NCI-H1092 treated with DMSO at 0.1 percent for 48 hours (cell line): ENCODE data around the gene ADPRH.

Experiments used
- DNase-seq: peaks from one replicate; lab custom pipeline; 2025; lab: John Stamatoyannopoulos, UW

The ADPRH gene

DNA sequence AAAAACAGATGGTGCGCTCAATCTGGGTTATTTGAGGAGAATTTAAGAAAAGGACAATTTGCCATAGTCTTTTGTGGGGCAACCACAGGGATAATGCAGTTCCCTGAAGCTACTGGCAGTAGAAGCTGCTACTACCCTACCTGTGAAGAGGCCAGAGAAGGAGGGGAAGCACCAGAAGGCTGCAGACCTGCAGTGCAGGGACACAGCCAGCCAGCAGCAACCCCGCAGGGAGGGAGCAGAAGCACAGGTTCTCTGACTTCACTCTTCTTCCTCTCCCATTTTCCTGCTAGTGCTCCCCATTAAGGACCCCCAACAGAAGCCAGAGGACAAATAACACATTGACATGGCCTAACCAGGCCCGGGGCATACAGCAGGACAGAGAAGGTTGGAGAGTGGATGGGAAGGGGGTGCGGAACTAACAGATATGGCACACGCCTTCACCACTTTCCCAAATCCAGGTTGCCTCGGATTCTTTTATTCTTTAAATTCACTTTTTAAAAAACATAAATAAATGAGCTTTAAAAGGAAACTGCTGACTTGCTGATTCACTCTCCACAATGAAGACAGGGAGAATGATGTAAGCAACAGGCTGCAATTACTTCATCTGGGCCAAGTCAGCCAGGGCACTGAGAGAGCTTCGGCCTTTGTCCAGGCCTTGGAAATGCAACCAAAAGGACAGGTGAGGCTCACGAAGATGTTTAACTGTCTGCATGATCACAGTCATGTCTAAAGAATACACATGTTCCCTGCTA lies 51.0 kb downstream of the ADPRH start:
- DNase-seq = no peak

DNA sequence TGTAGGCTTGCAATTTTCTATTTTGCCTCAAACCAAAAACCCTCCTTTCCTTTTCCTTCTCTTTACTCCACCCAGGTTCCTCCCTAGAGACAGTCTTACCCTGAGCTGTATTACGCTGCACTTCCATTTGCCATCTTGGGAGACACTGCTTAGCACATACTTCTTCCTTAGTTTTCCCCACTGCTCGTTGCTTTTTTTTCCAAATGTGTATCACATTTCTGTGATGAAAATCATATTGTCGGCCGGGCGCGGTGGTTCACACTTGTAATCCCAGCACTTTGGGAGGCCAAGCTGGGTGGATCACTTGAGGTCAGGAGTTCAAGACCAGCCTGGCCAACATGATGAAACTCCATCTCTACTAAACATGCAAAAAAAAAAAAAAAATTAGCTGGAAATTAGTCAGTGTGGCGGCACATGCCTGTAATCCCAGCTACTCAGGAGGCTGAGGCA lies 51.6 kb downstream of the ADPRH start:
- no peak for DNase-seq

DNA sequence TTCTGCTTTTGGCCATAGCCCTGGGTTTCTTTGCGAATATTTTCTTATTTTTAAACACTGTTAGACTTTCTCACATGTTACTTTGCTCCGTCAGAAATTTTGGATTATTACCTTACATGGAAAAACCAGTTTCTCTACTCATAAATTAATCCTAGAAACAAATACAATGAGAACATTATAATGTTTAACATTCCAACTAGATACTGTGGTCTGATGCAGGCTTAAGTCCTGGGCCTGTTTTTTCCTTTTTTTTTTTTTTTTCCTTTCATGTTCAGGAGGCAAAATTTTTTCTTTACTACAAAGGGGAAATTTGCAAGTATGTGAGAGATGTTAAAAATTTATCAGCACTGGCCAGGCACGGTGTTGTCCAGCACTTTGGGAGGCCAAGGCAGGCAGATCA lies 52.2 kb downstream of the ADPRH start:
- DNase-seq = no peak

DNA sequence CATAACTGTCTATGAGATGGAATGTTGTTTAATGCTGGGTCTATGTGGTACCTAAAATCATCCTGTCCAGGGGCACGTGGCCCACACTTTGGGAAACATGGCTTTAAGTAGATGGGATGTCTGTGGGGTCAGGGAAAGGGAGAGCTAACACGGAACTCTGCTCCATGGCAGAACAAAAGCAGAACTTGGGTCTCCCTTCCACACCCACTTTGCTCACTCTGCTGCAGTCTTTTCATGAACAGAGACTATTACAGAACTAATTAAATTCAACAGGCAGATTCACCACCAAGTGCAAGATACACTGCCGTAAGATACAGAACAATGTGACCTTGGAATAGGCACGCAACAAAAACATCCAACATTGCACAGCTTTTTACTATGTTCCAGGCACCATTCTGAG lies 52.9 kb downstream of the ADPRH start:
- DNase-seq = no peak

DNA sequence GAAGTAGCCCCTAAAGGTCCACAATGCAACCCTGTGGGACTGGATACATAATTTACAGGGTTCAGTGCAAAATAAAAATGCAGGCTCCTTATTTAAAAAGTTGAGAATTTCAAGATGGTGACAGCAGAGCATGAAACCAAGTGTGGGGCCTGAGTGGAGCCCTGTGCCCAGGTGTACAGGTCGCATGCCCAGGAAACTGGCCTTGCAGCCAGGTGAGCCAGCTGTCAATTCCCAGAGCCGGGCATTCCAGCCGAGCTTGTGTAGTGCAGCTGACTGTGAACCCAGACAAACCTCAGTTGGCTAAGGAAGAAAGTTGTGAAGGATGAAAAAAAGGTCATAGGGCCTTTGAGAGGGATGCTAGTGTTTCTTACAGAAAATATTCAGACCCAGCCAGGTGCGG lies 53.5 kb downstream of the ADPRH start:
- no peak for DNase-seq

GRCh38 chr3:119635719-119636118 lies 56.4 kb downstream of the ADPRH start:
- no peak for DNase-seq

DNA sequence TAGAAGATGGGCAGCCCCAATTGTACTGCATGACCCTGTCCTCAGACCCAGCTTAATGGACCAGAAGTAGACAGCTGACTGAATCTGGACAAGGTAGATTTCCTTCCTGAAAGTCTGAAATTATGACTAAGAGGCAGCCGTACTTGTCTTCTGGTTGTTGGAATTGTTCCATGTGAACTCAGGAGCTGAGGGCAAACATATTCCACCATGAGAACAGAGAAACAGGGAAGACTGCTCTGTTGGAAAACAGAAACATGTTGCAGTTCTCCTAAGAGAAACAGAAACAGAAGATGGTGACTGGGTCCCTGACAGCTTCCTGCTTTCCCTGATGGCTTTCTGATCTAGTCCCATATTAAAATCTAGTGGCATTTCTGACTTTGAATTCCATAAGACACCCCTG lies 57.0 kb downstream of the ADPRH start:
- no peak for DNase-seq

DNA sequence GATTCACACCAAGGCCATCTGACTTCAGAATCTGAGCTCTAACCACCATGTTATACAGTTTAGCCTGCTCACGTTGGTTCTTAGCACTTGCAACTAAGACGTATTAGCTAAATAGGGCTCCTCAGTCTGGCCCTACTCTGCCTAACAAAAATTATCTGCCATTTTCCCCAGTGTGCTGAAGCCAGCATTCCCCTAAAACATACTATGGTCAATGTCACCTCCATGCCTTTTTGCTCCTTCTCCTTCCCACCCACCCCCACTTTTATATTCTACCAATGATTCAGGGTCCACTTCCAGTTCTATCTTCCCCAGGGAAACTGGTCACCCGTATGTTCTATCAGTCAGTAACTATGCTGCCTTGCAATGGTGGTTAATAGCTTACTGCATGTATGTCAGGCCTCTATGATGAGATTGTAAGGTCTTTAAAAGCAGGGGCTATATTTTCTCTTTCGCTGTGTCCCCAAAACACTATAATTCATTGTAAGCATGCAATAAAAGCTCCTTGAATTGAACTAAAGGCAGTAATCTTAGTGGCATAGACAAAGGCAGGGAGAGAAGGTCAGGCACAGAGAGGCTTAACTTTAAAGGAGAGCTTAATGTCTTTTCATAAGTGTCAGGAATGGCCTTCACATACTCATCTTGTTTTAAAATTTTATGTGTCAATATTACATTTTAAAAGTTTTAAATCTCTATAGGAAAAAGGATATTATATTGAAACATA lies 57.8 kb downstream of the ADPRH start:
- DNase-seq = no peak

GRCh38 chr3:119637679-119638477 lies 58.6 kb downstream of the ADPRH start:
- no peak for DNase-seq
